HG02981 (cell line): ENCODE data around the gene XCR1.
"Not testable (repeated sequence)": the region's sequence is repeated elsewhere in the genome, so short reads cannot be mapped to it uniquely, and the experiment has no call there.

Experiments used
- ATAC-seq: cut with Tn5 transposase; IDR thresholded peaks from one replicate; pipeline ENCODE4 v1.9.1; 2021; ENCODE audit warnings: mild to moderate bottlenecking, moderate library complexity; ENCODE audit not compliant: unreplicated experiment

Gene XCR1

DNA sequence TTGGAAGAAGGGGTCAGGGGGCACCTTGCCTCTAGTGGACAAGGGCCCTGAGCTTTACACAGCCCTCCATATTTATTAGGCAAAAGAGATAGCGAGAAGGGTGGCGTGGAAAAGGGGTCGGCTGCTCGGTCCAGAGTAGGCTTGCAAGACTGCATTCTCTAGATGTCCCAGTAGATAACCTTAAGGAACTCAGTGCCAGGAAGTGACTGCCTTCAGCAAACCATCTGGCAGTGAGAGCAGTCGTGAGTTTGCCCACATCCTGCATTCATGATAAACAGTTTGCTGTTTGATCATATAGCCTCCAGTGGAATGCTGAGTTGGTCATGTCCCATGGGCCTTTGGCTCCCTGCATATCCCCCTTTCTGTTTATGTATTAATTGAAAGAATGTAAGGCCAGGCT is 18.9 kb upstream of the XCR1 start:
- ATAC-seq = not testable (repeated sequence)

DNA sequence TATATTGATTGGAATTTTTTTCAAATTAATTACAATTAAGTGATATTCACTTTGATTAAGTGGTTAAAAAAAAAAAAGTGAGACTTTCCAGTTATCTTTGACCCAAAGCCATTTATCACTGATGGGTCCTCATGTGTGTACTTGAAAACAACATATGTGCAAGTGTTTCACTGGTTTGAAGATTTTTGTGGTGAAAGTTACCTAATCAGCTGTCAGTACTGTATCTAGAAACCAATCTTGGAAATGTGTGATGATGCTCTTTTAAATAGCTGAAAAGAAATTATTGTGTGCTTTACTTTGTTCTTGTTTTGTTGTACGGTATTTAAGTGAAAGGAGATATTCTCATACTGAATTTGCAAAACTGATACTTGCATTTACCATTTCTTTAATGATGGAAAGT is 11.6 kb upstream of the XCR1 start:
- ATAC-seq = no peak

DNA sequence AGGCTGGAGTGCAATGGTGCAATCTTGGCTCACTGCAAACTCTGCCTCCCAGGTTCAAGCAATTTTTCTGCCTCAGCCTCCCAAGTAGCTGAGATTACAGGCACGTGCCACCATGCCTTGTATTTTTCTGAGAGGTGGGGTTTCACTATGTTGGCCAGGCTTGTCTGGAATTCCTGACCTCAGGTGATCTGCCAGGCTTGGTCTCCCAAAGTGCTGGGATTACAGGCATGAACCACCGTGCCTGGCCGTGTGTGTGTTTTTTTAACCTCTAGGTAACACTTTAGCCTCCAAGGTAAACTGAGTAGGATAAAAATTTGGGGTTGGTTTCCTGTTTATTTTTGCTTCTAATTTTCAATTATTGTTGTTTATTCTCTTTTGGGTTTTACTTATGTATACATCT is 10.8 kb upstream of the XCR1 start:
- ATAC-seq = not testable (repeated sequence)

DNA sequence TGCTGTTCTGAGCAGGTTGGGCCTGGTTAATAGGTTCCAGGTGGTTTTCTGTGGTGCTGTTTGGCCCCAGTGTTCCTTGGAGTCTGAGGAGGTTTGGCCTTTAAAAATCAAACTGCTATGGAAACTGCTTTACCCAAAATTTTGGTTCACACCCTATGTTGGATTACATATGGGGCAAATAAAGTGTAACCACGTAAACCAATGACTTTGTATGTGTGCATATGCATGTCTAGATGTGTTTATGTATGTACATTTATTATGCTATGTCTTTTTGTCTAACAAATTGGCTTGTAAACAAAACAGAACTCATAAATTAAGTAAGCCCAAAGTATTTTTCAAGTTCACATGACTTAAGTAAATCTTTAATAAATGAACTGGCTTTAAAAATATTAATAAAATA is 8.9 kb upstream of the XCR1 start:
- ATAC-seq = no peak

DNA sequence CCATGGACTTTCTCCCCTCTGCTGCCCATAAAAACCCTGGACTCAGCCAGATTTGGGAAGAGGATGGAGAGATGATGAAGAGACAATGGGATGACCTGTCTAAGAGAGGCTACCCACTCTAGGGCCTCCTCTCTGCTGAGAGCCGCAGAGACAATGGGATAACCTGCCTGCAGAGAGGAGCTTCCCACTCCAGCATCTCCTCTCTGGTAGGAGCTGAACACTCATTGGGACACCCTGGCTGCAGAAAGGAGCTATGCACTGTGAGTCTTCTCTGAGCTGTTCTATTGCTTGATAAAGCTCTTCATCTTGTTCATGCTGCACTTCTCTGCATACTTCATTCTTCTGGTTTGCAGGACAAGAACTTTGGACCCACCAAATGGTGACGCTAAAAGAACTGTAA is 4.5 kb upstream of the XCR1 start:
- ATAC-seq = no peak

DNA sequence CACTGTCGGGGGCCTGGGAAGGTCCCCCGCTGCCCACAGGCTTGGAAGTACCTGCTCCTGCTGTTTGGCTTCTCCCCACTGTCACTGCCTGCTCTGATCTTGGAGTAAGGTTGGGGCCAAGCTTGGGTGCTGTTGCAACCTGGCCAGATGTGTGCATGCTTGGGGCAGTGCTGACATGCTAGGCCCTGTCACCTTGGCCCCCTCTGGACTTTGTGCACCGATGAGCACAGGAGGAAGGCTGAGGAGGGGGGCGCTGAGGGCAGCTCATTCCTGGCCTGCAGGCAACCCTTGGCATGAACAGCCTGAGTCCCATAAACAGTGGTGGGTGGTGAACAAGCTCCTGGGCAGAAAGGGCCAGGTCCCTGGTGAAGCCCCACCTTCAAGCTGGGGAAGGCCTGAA is 4.0 kb upstream of the XCR1 start:
- ATAC-seq = no peak

DNA sequence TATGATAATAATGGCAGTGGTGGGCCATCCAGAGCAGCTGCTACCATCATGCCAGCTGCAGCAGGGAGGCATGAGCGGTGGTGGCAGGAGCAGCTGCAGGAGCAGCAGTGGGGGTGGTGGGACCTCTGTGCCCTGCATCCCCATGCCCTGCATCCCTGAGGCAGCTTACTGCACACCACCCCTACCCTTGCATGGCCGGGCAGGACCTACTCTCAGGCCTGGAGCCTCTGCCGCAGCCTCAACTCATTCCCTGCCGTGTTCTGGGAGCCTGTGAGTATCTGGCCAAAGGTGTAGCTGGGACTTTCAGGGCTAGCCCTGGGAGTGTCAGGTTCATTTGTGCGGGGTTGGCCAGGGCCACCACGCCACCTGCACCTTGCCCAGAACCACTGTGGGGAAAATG is 3.3 kb upstream of the XCR1 start:
- ATAC-seq = no peak

DNA sequence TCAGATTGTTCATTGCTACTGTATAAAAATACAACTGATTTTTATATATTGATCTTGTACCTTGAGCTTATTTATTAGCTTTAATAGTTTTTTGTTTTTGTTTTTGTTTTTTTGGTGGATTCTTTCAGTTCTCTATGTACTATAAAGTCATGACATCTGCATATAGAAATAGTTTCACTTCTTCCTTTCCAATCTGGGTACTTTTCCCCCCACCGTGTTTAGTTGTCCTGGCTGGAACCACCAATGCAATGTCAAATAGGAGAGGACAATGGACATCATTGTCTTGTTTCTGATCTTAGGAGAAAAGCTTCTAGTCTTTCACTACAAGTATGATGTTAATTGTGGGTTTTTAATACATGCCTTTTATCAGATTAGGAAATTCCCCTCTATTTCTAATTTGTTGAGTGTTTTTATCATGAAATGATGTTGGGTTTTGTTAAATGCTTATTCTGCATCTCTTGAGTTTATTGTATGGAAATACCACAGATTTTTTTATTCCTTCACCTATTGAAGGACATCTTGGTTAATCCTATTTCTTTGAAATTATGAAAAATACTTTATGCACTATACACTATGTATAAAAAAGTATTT is 2.8 kb upstream of the XCR1 start:
- no peak for ATAC-seq

DNA sequence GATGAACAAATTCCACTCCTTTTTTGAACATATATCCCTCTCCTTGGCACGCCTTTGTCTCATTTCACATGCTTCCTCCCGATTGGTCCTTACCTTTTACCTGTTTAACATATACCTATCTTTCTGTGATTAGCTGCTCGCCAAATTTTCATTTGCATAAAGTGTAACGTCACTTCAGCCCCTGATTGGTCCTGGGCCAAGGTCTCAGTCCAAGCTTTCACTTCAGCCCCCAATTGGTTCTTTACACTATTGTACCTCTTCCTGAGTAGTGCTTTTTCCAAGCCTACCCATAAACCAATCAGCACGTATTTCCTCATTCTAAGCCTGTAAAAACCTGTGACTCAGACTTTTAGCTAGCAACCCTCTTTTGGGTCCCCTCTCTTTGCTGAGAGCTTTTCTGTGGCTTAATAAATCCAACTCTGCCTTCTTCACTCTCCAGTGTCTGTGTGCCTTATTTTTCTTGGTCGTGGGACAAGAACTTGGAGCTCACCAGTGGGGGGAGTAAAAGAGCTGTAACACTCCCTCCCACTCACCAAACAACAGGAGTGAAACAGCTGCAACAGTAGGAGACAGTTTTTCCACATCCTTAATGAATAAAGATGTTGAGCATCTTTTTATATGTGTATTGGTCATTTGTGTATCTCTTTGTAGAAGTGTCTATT is 584 bp upstream of the XCR1 start:
- no peak for ATAC-seq

DNA sequence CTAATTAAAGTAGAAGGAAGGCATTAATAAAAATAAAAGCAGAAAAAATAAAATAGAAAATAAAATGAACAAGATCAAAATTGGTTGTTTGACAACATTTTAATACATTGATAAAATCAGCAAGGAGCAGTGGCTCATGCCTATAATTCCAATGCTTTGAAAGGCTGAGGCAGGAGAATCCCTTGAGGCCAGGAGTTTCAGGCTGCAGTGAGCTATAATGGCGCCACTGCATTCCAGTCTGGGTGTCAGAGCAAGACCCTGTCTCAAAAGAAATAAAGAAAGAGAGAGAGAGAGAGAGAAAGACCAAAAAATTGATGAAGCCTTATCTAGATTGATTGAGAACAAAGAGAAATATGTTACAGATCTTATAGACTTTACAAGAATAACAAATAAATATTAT is 2.1 kb downstream of the XCR1 start:
- ATAC-seq = no peak

DNA sequence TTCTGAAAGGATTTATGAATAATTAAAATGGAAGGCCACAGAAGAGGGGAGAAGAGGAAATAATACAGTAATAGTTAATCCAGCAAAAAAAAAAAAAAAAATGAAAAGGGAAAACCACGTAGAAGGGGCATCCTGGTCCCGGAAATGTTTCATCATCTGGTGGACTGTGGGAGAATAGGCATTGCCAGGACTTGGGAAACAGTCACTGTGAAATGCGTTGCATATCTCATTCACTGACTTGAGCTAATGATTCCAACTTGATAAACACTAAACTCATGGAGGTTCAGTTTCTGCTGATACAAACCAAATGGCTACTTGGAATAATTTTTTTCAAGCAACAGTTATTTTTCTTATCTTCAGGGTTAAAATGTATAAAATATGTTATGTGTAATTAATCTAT is 3.2 kb downstream of the XCR1 start:
- no peak for ATAC-seq

DNA sequence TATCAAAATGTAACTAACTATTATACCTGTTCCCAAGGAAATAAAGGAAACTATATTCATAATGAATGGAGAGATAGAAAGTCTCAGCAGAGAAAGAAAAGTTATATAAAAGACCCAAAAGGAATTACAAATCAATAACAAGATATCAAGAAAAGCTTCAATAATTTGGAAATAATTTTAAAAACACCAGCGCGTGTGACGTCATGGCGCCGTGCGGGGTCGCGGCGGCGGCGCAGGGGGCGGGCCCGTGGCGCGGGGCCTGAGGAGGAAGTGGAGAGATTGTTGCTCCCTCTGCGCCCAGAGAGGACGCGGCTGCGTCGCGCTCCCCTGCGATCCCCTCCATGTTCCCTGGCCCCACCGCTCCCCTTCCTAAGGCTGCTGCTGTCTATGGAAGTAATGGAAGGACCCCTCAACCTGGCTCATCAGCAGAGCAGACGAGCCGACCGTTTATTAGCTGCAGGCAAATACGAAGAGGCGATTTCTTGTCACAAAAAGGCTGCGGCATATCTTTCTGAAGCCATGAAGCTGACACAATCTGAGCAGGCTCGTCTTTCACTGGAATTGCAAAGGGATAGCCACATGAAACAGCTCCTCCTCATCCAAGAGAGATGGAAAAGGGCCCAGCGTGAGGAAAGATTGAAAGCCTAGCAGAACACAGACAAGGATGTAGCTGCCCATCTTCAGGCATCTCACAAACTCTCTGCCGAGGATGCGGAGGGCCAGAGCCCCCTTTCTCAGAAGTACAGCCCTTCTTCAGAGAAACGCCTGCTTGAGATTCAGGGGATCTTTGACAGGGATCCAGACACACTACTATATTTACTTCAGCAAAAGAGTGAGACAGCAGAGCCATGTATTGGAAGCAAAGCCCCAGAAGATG is 4.1 kb downstream of the XCR1 start:
- no peak for ATAC-seq

DNA sequence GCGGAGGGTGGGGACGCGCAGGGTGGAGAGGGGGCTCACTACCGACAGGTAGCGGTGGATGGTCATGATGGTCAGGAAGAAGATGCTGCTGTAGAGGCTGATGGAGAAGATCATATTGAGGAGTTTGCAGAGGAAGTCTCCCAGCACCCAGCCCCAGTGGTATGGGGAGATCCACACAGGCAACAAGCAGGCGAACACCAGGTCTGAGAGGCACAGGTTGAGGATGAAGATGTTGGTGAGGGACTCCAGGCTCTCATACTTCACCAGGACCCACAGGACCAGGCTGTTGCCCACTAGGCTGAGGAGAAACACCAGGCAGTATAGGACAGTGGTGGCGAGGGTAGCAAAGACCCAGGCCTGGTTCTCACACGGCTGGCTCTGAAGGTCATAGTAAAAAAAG is 5.8 kb downstream of the XCR1 start:
- ATAC-seq = no peak

DNA sequence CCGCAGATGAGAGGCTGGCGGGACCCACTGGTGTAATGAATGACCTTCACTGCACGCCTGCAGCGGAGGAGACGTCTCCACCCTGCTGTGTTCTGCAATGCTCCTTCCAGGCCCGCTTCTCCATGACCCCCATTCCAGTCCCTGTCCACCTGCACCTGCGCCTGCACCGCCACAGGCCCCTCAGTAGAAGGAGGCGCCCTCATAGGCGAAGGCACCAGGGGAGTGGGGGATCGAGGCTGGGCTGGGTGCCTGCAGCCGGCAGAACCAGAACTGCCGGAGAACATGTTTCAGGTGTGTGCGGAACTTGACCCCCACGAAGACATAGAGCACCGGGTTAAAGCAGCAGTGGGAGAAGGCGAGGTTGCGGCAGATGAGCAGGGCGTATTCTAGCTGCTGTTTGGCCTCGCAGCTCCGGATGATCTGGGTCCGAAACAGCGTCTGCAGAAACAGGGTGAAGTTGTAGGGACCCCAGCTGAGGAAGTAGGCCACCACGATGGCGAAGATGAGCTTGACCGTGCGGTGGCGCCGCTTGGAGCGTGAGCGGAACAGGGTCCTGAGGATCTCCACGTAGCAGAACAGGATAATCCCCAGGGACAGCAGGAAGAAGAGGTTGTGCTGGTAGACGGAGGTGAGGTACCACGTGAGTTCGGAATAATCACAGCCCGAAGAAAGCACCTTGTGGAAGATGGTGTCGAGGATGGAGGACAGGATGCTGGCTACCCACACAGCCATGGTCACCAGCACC is 6.3 kb downstream of the XCR1 start:
- no peak for ATAC-seq

DNA sequence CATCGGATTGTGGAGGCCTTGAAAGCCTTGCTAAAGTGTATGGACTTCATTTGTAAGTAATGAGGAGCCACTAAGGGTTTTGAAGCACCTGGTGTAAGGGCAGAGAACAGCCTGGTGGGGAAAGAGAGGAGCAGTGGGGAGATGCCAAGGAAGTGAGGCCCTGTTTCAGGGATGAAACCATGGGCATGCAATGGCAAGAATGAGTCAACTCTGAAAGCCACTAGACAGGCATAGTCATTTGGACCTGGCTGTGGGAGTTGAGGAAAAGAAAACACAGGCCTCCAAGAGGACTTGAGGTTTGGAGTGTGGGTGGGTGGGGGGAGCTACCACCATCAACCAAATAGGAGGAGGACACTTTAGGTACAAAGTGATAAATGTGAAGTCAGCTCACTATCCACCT is 7.6 kb downstream of the XCR1 start:
- no peak for ATAC-seq

DNA sequence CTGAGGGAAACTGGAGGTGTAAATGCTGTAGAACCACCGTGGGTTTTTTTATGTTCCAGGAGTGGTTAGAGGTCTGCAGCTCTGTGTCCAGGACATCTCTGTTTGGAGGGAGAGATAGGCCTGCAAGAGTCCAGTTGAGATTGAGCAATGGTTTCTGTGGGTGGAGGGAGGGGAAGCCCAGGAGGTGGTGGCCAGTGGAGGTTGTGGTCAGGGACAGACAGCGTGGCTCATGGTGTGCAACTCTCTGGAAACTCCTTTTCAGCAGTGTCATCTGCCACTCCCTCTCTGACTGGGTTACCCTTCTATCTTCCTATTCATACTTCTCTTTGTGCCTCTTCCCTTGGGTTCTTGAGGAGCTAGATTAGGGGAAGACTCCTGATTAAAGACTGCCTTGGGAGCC is 9.6 kb downstream of the XCR1 start:
- no peak for ATAC-seq

DNA sequence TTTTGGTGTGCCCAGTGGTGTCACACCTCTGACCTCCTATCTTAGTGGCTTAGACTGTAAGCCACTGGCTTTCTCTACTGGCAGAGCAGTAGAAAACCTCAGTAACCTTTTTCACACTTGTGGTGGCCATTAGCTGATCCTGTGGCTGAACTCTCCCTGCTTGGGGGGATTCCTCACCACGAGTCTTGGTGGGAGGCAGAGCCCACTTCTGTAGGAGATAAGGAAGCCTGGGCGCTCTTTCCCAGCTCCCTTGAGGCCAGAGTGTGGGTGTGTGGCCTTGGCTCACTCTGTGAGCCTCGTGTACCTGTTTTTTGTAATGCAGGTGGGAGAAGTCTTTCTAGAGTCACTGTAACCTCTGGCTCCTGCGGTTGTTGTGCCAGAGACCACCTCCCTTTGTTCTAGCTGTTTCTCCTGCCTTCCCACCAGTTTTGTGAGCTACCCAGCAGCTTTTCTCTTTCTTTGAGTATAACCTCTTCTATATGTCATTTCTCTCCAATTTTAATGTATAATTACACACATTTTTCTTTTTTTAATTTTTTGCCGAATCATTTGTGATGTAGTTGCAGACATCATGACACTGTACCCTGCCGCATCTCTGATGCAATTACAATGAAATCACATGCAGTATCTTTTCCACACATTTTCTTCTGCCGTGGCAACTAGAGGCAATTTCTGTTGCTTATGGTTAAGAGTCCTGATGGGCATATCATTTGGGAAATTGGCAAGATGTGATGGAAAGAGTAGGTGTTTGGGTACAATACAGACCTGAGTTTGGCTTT is 13.8 kb downstream of the XCR1 start:
- ATAC-seq = no peak

DNA sequence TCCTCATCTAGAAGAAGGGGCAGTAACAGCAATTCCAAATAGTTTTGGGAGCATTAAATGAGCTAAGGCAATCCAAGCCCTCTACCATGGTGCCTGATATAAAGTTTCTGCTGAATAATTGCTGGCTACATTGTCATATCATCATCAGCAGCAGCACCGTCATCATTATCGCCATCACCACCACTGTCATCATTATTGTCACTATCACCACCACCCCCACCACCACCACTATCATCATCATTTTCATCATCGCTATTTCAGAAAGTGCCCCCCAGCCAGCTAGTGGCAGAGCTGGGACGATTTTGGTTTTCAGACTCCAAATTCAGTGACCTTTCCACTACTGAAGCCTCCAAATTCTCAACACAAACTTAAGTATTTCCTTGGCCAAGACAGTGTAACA is 15.0 kb downstream of the XCR1 start:
- ATAC-seq = no peak

DNA sequence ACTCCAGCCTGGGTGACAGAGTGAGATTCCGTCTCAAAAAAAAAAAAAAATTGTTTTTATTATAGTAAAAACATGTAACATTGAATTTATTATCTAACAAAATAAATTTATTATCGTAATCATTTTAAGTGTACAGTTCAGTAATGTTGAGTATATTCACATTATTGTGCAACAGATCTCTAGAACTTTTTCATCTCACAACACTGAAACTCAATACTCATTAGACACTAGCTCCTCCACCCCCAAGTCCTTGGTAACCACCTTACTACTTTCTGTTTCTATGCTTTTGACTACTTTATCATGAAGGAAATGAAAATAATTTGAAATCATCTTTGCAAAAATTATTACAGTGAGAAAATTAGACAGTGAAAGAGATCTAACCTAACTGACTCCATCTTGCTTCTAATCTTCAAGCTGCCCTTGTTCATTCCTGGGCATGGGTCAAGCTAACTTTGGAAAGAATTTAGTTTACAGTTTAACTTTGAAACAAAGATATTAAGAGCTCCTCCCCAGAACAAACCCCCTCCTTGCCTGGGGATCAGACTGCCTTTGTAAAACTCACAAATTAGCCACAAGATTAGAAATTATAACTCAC is 16.7 kb downstream of the XCR1 start:
- no peak for ATAC-seq

DNA sequence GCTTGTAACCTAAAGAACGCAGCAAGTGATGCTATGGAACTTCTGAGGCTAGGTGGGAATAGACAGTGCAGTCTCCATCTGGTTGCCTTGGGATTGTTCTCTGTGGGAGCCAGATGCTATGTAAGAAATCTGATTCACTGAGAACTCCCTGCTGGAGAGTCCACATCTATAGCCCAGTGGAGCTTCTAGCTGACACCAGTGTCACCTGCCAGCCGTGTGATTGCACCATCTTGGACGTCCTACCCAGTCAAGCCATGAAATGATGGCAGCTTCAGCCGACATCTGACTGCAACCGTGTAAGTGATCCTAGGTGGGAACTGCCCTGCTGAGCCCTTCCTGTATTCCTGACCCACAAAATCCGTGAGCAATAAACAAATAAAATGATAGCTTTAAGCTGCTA is 19.2 kb downstream of the XCR1 start:
- no peak for ATAC-seq
